Progenitor cell of endocrine pancreas (in vitro differentiated cells): ENCODE measurements around the gene SRD5A1. TPM values are rescaled to one million over a fixed set of nuclear protein-coding genes. Genes with fewer than 3 reads are reported as not detected.

Experiments used
- DNase-seq: peaks from one replicate; pipeline ENCODE4 v3.0.0; 2021; ENCODE audit warnings: low spot score; ENCODE audit not compliant: unreplicated experiment
- H3K27ac Mint-ChIP-seq: 2 replicates; pipeline ENCODE4 v1.8.0; 2021; ENCODE audit warnings: mild to moderate bottlenecking, moderate library complexity, mixed read lengths
- H3K27me3 Mint-ChIP-seq: 2 replicates; pipeline ENCODE4 v1.8.0; 2021; ENCODE audit warnings: mixed read lengths
- H3K36me3 Mint-ChIP-seq: 2 replicates; pipeline ENCODE4 v1.8.0; 2022; ENCODE audit warnings: mixed read lengths; ENCODE audit not compliant: insufficient read depth
- H3K4me1 Mint-ChIP-seq: 2 replicates; pipeline ENCODE4 v1.8.0; 2021; ENCODE audit warnings: low read depth, mixed read lengths
- H3K4me3 Mint-ChIP-seq: 2 replicates; pipeline ENCODE4 v1.8.0; 2021; ENCODE audit warnings: low read depth, mild to moderate bottlenecking, moderate library complexity, mixed read lengths
- H3K9me3 Mint-ChIP-seq: 2 replicates; pipeline ENCODE4 v1.8.0; 2021; ENCODE audit warnings: low read depth, mixed read lengths
- CTCF ChIP-seq: fragments of 200-600 bp; sonication (generic); IDR thresholded peaks from one replicate; pipeline ENCODE4 v1.5.0; 2021; ENCODE audit warnings: antibody characterized with exemption, mild to moderate bottlenecking; ENCODE audit not compliant: unreplicated experiment
- total RNA-seq: library from RNA; stranded (reverse); gene quantifications from 2 replicates; pipeline ENCODE4 v1.2.1, GENCODE V29; 2021

SRD5A1 gene
- total RNA-seq, 1 donor from 2014 or later: 24.8 TPM

DNA sequence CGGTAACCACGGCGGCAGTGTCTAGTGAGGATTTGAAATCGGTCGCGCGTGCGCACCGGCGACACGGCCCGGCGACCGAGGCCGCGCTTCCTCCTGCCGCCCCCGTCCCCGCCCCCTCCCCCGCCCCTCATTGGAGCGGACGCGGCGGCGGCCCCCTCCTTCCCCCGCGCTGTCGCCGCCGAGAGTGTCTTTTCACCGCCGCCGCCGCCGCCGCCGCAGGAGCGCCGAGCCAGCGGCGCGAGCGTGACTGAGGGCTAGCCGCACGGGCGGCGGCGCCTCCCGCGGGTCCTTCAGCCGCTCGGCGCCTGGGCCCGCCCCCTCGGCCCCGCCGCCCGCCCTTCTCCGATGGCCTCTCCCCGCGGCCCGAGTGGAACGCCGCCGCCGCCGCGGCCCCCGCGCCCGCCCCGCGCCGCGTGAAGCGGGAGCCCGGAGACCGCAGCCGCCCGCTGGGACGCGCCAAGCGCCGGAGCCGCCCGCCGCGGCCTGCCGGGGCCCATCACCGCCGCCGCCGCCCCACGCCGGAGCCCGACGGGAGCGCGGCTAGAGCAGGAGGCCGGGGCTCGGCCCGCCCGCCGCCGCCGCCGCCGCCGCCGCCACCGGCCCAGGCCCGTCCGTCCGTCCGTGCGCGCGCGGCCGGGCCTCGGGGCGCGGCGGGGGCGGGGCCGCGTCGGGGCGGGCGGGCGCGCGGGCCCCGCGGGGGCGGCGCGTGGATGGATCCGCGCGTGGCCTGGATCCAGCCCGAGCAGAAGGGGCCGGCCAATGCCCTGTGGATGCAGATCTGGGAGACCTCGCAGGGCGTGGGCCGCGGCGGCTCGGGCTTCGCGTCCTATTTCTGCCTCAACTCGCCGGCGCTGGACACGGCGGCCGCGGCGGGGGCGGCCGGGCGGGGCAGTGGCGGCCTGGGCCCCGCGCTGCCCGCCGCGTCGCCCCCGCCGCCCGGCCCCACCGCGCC, 80.3 kb downstream of the SRD5A1 start, which contains the start of gene TENT4A:
TENT4A (plus strand) TSS at position 159 of the 952 bp plus-strand sequence; CDS start at position 711, 552 bp downstream.
- Mint-ChIP-seq H3K27ac (peak within 1 kb of the TSS; percentile 92), H3K4me3 (peak within 1 kb of the TSS; percentile 85), H3K36me3 (no peaks in the 10 kb centered on the region), H3K4me1 (peaks cover 34% of the 10 kb centered on the region), H3K27me3 (peaks cover 7% of the 10 kb centered on the region), H3K9me3 (no peaks in the 10 kb centered on the region)
- TF ChIP-seq CTCF: no peak
- no peak for DNase-seq

- no peak for DNase-seq
- Mint-ChIP-seq H3K27me3 (peaks cover 7% of the 10 kb centered on the region), H3K27ac (no peak overlapping the region)
Measured at GRCh38 chr5:6714226-6715041, 81.2 kb downstream of the SRD5A1 start.

DNA sequence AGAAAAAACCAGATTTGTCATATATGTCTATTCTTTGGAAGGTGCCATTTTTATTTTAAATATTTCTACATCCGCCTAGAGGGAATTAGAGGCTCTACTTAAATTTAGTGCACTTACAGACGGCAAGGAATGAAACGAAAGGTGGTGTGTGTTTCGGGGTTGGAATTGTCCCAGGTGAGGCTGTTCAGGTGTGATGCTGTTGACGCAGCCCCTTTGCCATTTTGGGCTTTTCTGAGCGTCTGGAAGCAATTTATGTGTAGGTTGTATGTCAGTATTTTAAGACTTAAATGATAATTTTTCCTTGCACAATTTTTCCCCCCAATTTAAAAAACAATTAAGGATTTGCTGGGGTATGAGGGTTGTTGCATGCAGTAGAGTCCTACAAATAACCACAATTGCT, 82.0 kb downstream of the SRD5A1 start:
- H3K4me1 Mint-ChIP-seq: peaks cover 38% of the 10 kb centered on the region
- no peak for DNase-seq

More at GRCh38 chr5:6714226-6715041, 81.2 kb downstream of the SRD5A1 start:
- TF ChIP-seq CTCF: no peak
- Mint-ChIP-seq H3K4me1 (peaks cover 36% of the 10 kb centered on the region), H3K36me3 (no peaks in the 10 kb centered on the region), H3K4me3 (peak overlapping the region; percentile 82), H3K9me3 (no peaks in the 10 kb centered on the region)

DNA sequence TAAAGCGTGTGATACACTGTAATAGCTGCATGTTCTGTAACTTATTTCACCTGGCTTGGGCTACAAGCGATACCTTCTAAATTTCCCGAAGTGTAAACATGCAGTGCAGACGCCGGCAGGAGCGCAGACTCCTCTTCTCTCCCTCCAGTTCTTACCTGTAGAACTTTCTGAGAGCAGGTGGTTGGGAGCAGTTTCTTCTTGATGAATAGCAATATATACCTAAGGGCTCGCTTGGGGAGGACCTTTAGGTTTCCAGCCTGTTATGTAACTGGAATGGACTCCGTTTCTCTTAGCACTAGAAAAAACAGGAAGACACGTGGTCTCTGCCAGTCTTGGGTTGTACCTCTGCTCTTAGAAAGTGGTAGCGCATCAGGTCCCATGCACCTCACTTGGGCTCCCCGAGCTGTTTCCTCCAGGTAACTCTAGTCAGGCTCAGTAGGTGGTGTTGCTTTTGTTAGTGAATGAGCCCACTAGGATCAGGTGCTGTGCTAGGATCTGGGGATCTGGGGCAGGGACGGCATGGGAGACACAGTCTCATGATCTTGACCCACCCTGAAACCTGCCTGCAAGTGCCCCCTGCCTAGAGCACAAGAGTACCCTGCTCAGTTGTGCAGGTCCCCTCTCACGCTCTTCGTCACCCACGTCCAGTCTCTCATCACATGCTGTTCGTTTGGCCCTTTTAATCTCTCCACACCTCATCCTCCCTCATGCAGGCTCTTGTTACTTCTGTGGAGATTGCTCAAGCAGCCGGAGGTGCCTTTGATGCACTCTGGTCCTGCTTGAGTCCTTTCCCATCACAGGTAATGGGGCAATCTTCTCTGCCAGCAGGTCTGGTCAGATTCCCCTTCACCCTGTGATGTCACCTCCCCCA, 82.8 kb downstream of the SRD5A1 start:
- Mint-ChIP-seq H3K9me3 (no peaks in the 10 kb centered on the region), H3K4me1 (peaks cover 39% of the 10 kb centered on the region), H3K4me3 (peak overlapping the region; percentile 82), H3K27me3 (no peaks in the 10 kb centered on the region), H3K27ac (no peak overlapping the region), H3K36me3 (no peaks in the 10 kb centered on the region)
- DNase-seq: no peak
- no peak for TF ChIP-seq CTCF

More for the DNA sequence above, 82.0 kb downstream of the SRD5A1 start:
- no peaks in the 10 kb centered on the region for H3K36me3 Mint-ChIP-seq
- no peaks in the 10 kb centered on the region for H3K9me3 Mint-ChIP-seq
- peak overlapping the region; percentile 82 for H3K4me3 Mint-ChIP-seq
- H3K27ac Mint-ChIP-seq: peak overlapping the region; percentile 45
- TF ChIP-seq CTCF: no peak
- peaks cover 4% of the 10 kb centered on the region for H3K27me3 Mint-ChIP-seq
